EH (cell line): ENCODE measurements around the gene KIF21B.

Experiments
- DNase-seq: peaks from one replicate; pipeline ENCODE4 v3.0.0-alpha.2; 2015; ENCODE audit warnings: low read depth

KIF21B gene, protein sequence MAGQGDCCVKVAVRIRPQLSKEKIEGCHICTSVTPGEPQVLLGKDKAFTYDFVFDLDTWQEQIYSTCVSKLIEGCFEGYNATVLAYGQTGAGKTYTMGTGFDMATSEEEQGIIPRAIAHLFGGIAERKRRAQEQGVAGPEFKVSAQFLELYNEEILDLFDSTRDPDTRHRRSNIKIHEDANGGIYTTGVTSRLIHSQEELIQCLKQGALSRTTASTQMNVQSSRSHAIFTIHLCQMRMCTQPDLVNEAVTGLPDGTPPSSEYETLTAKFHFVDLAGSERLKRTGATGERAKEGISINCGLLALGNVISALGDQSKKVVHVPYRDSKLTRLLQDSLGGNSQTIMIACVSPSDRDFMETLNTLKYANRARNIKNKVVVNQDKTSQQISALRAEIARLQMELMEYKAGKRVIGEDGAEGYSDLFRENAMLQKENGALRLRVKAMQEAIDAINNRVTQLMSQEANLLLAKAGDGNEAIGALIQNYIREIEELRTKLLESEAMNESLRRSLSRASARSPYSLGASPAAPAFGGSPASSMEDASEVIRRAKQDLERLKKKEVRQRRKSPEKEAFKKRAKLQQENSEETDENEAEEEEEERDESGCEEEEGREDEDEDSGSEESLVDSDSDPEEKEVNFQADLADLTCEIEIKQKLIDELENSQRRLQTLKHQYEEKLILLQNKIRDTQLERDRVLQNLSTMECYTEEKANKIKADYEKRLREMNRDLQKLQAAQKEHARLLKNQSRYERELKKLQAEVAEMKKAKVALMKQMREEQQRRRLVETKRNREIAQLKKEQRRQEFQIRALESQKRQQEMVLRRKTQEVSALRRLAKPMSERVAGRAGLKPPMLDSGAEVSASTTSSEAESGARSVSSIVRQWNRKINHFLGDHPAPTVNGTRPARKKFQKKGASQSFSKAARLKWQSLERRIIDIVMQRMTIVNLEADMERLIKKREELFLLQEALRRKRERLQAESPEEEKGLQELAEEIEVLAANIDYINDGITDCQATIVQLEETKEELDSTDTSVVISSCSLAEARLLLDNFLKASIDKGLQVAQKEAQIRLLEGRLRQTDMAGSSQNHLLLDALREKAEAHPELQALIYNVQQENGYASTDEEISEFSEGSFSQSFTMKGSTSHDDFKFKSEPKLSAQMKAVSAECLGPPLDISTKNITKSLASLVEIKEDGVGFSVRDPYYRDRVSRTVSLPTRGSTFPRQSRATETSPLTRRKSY (N-terminal part only)

DNA sequence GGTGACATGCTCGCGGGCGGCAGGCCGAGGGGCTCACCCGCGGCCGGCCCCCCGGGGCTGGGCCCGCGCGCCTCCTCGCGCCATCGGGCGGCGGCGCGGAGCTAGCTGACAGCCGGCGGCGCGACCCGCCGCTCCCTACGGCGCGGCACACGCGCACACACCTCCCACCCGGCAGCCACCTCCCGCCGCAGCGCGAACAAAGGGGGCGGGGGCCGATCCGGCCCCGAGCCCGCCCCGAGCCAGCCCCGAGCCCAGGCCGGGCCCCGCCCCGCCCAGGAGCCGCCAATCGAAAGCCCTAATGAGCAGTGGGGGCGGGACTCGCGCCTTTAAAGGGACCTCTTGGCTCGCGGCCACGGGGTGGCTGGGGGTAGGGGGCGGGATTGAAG is at the start of gene KIF21B:
Gene KIF21B, minus strand, starts transcription at position 198 of the 386 bp plus-strand sequence. CDS start 331 bp downstream, outside the sequence.
- peak; percentile 73 for DNase-seq

DNA sequence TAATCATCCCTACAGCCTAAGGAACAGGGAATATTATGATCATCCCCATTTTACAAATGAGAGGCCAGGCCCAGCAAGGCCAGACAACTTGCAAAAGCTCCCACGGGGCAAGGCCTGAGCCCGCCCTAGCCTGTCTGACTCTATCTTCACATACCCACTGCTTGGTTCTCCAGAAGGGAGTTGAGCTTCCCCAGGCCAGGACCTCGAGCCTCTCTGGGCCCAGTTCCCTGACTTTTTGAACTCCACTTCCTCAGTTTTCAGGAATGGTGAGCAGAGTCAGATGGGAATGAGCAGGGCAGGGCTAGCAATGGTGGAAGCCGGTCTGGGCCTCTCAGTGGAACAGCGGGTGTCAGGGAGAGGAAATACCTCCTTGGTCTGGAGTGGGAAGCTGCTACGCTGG is 49.4 kb upstream of the KIF21B start:
- DNase-seq: no peak

DNA sequence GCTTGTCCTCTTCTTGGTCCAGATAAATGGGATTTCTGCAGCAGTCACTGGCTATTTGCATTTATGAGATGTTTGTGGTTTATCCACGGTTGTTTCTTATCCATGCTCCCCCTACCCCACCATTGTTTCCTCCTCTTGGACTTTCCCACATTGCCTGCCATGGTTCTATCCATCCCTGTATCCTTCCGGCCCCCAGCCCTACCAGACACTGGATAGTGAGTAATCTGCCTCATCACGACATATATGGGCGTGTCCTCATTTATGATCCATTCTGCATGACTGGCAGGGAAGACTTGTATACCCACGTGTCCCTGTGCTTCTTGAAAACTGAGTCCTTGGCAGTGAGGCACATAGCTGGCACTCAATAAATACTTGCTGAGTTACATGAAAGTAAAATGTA is 48.6 kb upstream of the KIF21B start:
- DNase-seq: peak; percentile 49

DNA sequence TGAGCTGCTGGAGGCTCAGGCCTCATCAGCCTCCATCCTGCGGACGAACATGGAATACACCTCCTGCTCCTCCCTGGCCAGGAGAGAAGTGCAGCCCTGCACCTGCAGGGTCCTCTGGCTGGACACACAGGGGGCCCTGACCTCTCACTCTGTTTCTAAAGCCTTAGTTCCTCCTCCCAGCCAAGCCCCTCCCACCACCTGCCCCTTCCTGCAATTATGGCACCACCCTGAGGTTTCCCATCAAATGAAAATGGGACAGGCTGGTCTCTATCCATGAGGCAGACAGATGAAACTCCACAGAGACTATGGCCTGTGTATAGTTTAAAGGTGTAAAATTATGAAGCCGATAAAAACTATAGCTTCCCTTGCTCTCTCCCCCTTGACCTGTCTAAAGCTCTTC is 46.1 kb upstream of the KIF21B start:
- DNase-seq: no peak

DNA sequence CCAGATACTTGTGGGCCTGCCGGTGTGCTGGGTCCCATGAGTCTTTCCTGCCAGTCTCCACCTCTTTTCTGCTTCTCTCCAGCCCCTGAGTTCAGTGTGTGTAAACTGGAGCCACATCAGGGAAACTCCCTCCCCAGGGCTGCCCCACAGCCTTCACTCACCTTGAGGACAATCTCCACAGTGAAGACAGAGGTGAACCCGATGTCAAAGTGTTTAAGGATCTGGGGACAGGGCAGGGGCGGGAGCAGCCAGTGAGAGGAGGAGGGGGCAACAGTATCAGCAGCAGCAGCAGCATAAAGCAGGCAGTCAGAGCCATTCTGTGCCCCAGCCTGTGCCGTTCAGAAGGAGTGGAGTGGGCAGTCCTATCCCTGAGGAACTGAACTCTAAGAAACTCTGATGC is 45.5 kb upstream of the KIF21B start:
- DNase-seq: no peak

DNA sequence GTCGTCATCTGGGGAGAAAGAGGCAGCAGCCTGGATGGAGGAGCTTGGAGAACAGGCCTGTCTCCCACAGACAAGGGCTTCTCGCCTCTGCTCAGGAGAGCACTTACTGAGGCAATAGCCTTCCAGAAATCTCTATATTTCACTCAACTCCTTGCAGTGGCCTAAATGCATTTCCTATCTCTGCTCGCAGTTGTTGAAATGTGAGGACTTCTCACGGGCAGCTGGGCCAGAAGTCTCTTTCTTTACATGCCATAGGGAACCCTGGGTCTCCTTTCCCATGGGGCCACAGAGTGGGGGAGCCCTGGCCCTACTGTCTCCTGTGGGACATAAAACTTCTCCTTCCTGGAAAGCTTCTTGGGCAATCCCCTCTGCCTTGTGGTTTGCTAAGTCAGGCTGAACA is 43.5 kb upstream of the KIF21B start:
- DNase-seq: no peak

DNA sequence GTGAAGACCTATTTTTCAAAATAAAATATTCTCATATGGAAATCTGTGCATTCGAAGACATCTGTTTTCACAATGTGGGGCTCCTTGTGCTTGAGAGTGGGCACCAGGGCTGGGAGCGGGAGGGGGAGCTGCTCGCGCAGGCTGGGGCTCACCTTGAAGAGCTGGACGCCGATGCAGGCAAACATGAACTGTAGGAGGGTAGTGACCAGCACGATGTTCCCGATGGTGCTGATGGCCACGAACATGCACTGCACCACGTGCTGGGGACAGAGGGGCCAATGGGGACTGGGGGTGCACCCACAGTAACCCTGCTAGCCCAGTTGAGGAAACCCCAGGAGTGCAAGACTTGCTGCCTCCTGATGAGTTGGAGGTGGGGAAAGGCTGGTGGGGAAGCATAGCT is 42.2 kb upstream of the KIF21B start:
- DNase-seq: no peak

DNA sequence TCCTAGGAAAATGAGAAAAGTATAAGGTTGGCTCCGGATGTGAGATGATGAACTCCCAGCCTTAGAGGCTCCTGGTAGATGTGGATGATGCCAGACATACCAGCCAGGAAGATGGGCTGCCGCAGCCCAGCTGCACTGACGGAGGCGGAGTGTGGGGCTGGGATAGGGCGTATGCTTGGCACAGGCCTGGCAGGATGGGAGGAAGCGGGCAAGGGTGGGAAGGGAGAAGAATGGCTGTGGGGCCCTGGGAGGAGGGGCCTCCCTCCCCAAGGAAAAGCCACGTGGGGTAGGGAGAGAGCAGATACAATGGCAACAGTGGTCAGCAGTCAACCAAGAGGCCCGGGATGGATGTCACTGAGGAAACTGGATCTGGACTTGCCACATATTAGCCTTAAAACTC is 41.3 kb upstream of the KIF21B start:
- no peak for DNase-seq

DNA sequence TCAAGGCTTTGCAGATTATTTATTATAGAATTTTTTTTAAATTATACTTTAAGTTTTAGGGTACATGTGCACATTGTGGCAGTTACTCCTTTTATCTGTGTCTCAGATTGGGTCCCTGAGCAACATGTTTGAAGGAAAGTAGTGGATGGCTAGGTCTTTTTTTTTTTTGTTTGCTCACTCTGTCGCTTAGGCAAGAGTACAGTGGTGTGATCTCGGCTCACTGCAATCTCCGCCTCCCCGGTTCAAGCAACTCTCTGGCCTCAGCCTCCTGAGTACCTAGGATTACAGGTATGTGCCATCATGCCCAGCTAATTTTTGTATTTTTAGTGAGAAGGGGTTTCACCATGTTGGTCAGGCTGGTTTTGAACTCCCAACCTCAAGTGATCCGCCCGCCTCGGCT is 39.6 kb upstream of the KIF21B start:
- no peak for DNase-seq

DNA sequence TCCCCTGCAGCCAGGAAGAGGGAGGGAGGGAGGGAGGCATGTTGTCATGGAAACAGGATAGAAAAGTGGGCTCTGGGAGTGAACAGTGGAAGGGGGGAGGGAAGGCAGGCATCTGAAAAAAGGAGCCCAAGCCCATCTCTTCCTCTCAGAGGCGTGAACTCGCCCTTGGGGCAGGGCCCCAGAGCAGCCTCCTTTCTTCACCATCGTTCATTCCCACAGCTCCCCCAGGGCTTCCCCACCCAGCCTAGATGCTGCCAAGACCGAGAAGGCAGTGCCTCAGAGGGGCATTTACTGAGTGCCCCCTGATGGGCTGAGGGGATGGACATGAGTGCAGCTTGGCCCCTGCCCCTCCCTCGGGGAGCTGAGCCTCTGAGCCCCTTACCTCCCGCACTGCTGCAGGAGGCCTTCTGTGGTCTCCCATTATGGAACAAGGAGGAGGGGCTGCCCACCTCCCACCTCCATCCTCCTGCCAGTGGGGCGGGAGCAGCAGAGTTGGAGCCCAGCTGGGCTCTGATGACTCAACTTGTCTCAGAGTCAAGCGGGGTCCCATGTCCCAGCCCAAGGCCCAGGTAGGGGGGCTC is 39.1 kb upstream of the KIF21B start:
- no peak for DNase-seq

DNA sequence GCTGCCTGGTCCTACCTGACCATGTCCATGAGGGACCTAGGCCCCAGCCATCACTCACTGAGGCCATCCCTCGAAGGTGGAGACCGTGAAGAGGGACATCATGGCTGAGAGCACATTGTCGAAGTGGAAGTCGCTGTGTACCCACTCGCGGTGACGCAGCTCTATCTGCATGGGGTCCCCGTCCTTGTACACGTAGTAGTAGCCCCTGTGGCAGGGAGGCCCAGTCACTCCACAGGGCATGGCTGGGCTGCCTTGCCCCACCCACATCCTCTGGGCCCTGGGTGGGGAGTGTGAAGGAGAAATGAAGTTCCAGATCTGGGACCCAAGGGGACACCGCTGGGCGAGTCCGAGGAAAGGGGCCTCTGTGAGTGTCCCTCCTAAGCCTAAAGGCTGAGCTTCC is 38.4 kb upstream of the KIF21B start:
- no peak for DNase-seq

DNA sequence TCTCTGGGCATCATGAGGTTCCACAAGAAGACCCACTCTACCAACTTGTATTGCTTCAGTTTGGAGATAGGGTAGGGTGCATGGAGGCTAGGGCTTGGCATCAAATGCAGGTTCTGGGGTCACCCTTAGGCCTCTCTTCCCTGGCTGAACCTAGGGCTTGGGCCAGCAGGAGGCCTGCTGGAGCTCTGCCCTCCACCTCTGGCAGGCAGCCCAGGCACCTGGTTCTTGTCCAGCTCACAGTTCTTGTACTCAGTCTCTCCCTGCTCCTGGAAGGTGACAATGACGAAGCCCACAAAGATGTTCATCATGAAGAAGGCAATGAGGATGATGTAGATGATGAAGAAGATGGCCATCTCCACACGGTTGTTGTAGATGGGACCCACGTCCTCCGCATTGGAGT is 37.5 kb upstream of the KIF21B start:
- no peak for DNase-seq

DNA sequence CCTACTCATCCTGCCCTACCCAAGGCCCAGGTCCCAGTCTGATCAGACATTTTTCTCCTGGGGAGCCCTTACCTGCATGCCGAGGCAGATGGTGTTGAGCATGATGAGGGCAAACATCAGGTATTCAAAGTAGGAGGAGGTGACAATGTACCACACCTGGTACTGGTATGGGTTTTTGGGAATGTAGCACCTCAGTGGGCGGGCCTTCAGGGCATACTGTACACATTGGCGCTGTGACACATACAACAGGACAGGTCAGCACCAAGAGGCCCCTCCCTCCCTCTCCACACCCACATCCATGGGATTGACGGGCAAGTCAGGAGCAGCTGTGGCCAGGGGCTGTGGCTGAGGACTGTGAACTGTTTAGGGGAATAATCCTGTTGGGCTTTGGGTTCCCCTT is 37.1 kb upstream of the KIF21B start:
- DNase-seq: no peak

DNA sequence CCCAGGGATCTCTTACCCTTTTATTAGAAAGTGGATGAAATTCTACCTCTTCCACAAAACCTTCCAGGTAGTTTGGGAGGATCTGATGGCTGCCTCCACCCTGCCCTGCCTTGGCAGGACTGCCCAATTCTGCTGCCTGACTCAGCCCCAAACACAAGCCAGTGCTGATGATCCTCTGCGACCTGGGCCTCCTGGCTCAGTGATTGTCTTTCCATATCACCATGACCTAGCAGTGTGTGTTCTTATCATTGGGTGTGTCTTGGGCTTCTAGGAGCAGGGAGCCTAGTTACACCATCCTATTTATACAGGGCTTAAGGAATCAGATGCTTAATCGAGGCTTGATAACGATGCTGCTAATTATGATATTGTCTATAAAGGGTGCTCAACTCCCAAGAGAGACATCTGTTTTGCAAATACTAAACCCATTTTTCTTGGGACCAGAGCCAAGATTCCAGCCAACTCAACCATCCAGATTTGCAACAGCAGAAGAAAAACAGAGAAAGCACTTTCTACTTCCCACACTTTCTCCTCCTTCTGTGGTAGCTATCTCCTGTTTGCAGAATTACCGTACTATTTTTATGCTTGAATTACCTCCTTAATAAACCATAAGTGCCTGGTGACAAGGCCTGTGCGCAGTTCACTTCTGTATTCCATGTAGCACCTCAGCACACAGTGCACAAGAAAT is 36.5 kb upstream of the KIF21B start:
- no peak for DNase-seq

DNA sequence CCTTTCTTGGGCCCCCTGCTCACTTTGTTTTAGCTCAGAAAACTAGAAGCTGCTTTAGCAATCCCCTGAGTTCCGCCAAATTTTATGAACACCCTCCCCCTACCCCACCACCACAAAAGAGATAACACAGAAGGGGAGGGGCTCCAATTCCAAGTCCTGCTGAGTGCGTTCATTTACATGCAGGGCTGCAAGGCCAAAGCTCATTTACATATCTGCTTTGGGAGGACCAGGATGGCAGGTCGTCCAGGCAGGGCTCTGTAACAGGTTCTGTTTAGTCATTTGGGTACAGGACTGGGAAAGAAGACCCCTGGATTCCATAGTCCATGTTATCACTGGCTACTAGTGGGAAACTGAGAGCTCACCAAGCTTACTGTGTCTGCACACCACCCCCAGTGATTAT is 35.9 kb upstream of the KIF21B start:
- DNase-seq: no peak

DNA sequence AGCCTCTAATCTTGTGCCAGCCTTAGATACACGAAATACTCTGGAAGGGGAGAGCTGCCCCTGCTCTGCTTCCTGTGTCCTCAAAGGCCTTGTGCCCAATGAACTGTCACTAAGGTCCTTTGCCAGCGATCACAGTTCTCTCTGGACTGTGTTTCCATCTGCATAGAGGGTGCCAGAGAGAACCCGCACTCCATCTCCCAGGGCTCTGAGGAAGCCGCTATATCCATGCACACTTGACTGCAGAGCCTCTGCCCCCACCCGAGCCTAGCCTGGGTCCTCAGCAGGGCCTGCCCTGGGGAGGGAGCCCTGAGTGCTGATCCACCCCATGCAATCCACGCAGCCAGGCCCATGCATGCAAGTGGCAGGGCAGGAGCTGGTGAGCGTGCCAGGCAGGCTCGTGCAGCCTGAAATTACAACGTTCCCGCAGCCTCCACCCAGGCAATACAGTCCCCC is 30.6 kb upstream of the KIF21B start:
- no peak for DNase-seq

DNA sequence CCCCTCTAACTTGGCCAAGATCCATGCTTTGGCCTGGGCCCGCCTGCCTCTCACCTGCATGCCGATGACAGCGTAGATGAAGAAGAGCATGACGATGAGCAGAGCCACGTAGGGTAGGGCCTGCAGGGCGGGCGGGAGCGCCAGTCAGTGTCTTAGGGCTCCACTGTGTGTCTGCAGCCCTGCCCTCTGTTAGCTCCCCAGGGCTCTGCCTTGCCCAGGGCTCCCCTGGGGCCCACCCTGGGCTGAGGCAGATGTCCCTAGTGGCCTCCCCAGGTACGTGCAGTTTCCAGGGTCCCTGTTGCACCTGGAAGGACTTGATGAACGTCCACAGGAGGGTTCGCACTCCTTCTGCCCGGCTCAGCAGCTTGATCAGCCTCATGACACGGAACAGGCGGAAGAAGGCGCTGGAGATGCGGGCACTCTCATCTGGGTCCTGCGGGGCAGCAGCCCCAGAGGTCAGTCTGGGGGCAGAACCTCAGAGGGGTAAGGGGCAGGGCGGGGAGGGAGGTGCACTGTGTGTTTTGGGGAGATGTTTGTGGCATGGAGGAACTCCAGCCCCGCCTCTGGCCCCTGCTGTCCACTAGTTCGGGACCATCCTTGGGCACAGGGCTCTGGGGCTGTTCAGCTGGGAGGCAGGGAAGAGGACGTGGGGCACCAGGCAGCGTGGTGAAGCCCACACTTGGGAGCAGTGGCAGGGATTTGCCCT is 29.8 kb upstream of the KIF21B start:
- no peak for DNase-seq

DNA sequence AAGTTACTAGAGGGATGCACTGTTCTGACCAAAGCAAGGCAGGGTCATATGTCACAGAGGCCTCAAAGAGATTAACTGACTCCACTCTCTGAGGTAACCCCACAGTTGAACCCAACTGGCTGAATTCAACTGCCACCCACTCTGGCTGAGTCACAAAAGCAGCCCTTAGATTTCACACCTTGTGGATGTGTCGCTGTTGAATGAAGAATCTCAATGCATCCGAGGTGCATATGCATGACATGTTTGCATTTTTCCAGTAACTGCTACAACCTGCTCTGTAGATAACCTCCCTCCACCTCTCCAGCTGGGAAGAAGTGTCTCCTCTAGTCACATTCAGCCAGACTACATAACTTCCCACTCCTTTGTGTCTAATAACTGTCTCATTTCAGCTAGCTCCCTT is 27.9 kb upstream of the KIF21B start:
- DNase-seq: no peak

DNA sequence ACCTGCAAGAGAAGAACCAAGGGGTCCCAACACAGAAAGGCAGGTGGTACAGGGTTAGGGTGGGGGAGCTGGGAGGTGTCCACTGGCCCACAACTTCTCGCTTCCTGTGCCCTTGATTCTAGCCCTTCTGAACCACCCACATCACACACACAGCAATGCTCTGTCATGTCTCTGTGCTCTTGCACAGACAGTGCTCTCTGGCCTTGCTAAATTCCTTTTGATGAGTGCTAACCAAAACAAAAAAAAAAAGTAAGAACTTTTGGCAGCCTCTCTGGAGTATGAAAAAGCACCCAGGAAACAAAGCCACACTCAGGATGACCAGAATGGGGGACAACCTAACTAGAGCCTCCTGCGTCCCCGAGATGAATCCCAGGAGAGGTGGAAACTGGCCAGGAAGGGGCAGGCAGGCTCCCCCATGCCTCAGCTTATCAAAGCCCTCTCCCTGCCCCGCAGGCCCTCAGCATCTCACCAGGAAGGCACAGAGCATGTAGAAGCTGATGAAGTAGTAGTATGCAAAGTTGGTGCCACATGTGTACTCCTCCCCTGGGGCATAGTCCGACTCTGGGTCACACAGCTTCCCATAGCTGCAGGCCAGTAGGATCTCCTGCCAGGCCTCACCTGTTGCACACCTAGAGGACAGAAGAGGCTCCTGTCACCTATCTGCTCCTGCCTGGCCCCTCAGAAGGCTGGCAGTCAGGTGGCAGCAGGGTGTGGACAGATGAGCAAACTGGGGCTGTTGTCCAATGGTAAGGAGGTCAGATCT is 27.2 kb upstream of the KIF21B start:
- peak; percentile 64 for DNase-seq

DNA sequence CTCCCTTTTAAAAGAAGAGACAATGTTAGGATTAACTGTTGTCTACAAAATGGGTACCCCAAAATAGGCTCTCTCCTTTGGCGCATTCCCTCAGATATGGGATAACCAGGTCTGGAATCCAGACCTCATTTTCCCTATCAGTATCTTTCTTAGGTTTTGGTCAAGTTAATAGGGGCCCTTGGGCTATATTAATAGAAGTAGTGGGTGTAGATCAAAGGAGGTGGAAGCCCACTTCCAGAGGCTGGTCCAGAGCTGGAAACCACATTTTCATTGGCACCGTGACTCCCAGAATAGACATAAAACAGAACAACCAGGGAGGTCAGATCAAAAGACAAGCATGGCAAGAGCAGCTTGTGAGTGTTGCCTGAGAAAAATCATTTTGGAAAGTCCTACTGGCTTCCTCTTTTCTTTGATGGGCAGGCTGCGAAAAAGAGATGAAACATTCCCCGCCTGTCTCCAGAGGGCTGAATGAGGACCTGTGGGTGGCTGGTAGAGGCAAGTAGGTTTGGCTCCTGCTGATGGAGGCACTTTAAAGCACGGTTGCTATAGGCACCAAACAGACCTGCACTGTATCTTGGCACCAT is 25.8 kb upstream of the KIF21B start:
- DNase-seq: no peak
